ENCODE results near the gene BCAS3. TPM values are rescaled to one million over a fixed set of nuclear protein-coding genes. Genes with fewer than 3 reads are reported as not detected.

Gene BCAS3
- total and polyA plus RNA-seq, 10 donors = 3.7 to 56.0 (median 42.3) TPM

- no peak for DNase-seq
Observed at GRCh38 chr17:61250335-61250890, 572.8 kb downstream of the BCAS3 start.

GRCh38 chr17:61251939-61252865 is 574.6 kb downstream of the BCAS3 start:
- 14 to 24% (median 20%) methylated on average over 10 of the region's 10 CpGs for WGBS, 5 donors
- Histone ChIP-seq H3K4me3 (peak overlapping the region in 1 of 8 donors; percentile 13), H3K36me3 (no peaks in the 10 kb centered on the region), H3K27ac (peak overlapping the region; percentile 45 to 86 (median 74)), H3K4me1 (peaks cover 6 to 77% (median 34%) of the 10 kb centered on the region in 6 donors), H3K27me3 (replicated peaks in 1 of 7) (peaks cover 0 to 6% (median 0%) of the 10 kb centered on the region in 7 donors), H3K9me3 (no peaks in the 10 kb centered on the region)
- intact Hi-C loops (cut with DNase I; ENCODE audit: low total_unique reads) = no loop called here
- TF ChIP-seq CTCF (IDR thresholded peaks at IDR 0.05 in 8 of 11, conservative IDR thresholded peaks at IDR 0.05 in 3 of 11) = no peak
- TF ChIP-seq POLR2AphosphoS5 (IDR thresholded peaks at IDR 0.05) = peak; percentile 78 to 85 (median 81)
- TF ChIP-seq POLR2A (IDR thresholded peaks at IDR 0.05) = no peak
- DNase-seq = peak; percentile 90

More at GRCh38 chr17:61250335-61250890, 572.8 kb downstream of the BCAS3 start:
- H3K4me1 ChIP-seq = peaks cover 6 to 77% (median 34%) of the 10 kb centered on the region in 6 donors
- intact Hi-C loops (cut with DNase I; ENCODE audit: low total_unique reads) = no loop called here
- TF ChIP-seq POLR2A (IDR thresholded peaks at IDR 0.05) = no peak
- H3K27ac ChIP-seq = peak overlapping the region in 7 of 8 donors; percentile 69 to 86 (median 75)
- H3K9me3 ChIP-seq = no peaks in the 10 kb centered on the region
- peaks cover 0 to 6% (median 0%) of the 10 kb centered on the region in 7 donors for H3K27me3 ChIP-seq (replicated peaks in 1 of 7)
- WGBS, 5 donors = 60 to 80% (median 66%) methylated on average over 6 of the region's 6 CpGs
- H3K36me3 ChIP-seq = no peaks in the 10 kb centered on the region
- H3K4me3 ChIP-seq = no peak overlapping the region

- no peak for DNase-seq
- TF ChIP-seq POLR2AphosphoS5 (IDR thresholded peaks at IDR 0.05) (peak in 1 of 3 donors; percentile 6), CTCF (IDR thresholded peaks at IDR 0.05 in 8 of 11, conservative IDR thresholded peaks at IDR 0.05 in 3 of 11) (no peak)
Observed at GRCh38 chr17:61253362-61253761, 575.7 kb downstream of the BCAS3 start.

DNA sequence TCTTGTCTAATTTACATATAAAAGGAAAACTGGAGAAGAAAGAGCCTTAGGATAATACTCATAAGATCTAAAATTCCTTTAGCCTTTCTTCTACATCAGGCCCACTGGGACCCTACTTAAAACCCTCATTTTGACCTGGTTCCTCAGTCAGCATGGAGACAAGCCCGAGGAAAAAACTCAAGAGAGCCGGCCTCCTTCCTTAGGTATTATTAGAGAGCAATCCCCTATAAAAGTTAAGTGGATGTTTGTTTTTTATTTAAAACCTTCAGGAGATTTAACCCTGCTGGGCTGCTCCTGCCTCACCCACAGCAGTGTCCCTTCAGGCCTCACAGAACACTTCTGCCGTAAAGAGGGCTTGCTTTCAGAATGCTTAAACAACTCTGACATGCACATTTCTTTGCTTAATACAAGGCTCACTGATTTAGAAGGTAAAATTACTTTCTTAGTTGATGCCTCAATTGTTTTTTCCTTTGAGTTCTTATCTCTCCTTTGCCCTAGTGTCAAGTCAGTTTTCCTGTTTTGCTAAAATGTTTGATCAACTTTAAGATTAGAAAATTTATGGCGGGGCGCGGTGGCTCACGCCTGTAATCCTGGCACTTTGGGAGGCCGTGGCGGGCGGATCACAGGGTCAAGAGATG is 576.4 kb downstream of the BCAS3 start:
- H3K36me3 ChIP-seq = no peaks in the 10 kb centered on the region
- no peak for DNase-seq
- intact Hi-C loops (cut with DNase I; ENCODE audit: low total_unique reads) = no loop called here
- peak overlapping the region in 6 of 8 donors; percentile 6 to 86 (median 79) for H3K27ac ChIP-seq
- no peak for TF ChIP-seq POLR2A (IDR thresholded peaks at IDR 0.05)
- TF ChIP-seq CTCF (IDR thresholded peaks at IDR 0.05 in 8 of 11, conservative IDR thresholded peaks at IDR 0.05 in 3 of 11) = no peak
- no peak for TF ChIP-seq POLR2AphosphoS5 (IDR thresholded peaks at IDR 0.05)
- H3K4me3 ChIP-seq = no peak overlapping the region
- 70 to 83% (median 80%) methylated on average over 10 of the region's 10 CpGs for WGBS, 5 donors
- peaks cover 0 to 6% (median 0%) of the 10 kb centered on the region in 7 donors for H3K27me3 ChIP-seq (replicated peaks in 1 of 7)
- H3K4me1 ChIP-seq = peaks cover 6 to 60% (median 29%) of the 10 kb centered on the region in 6 donors
- H3K9me3 ChIP-seq = no peaks in the 10 kb centered on the region

More at GRCh38 chr17:61253362-61253761, 575.7 kb downstream of the BCAS3 start:
- peaks cover 0 to 6% (median 0%) of the 10 kb centered on the region in 7 donors for H3K27me3 ChIP-seq (replicated peaks in 1 of 7)
- H3K9me3 ChIP-seq = no peaks in the 10 kb centered on the region
- peak overlapping the region in 6 of 8 donors; percentile 18 to 86 (median 79) for H3K27ac ChIP-seq
- no peak overlapping the region for H3K4me3 ChIP-seq
- H3K36me3 ChIP-seq = no peaks in the 10 kb centered on the region
- intact Hi-C loops (cut with DNase I; ENCODE audit: low total_unique reads) = no loop called here
- WGBS, 5 donors = 59 to 84% (median 77%) methylated on average over 3 of the region's 3 CpGs
- peaks cover 6 to 67% (median 33%) of the 10 kb centered on the region in 6 donors for H3K4me1 ChIP-seq

All from spleen (tissue), 11 donors.